Ramos (cell line): Measurements from ENCODE around the gene TAF11.
"Not testable (repeated sequence)": the region's sequence is repeated elsewhere in the genome, so short reads cannot be mapped to it uniquely, and the experiment has no call there.

Source experiments
- in situ Hi-C: fragments of 300-500 bp; cut with MboI; formaldehyde crosslinking; loops from one replicate; pipeline ENCODE4 v1.14.3; 2022; ENCODE audit warnings: low sequenced_read_pairs; ENCODE audit not compliant: unreplicated experiment

Gene TAF11

DNA sequence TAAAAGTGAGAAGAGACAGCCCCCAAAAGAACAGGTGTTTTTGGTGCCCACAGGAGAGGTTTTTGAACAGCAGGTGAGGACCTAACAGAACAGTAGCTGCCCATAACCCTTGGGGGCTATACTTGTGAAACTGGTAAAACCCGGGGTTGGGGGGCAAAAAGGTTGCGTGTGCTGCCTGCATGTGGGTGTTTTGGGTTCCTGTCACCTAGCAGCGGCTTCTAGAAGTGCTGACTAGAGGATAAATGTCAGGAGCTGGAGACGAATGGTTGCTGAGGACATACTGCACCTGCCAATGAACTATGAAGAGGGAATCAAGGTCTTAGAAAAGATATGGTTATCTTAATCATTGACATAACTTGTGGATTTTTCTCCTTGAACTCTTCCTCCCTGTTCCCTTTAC lies 16.0 kb downstream of the TAF11 start:
- in situ Hi-C loops, result no loop called here

- in situ Hi-C loops, result no loop called here
Observed at GRCh38 chr6:34867484-34867883, 20.4 kb downstream of the TAF11 start.

DNA sequence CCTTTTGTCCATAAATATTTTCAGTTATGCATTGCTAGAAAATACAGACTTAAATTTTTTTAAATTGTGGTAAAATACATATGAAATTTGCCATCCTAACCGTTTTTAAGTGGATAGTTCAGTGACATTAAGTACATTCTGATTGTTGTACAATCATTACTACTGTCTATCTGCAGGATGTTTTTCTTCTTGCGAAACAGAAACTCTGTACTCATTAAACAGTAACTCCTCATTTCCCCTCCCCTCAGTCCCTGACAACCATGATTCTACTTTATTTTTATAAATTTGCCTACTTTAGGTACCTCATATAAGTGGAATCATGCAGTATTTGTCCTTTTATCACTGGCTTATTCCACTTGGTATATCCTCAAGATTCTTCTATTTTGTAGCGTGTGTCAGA lies 21.3 kb downstream of the TAF11 start:
- in situ Hi-C loops, result no loop called here

- in situ Hi-C loops, result no loop called here
Observed at GRCh38 chr6:34865107-34865506, 22.7 kb downstream of the TAF11 start.

GRCh38 chr6:34864007-34864406 lies 23.8 kb downstream of the TAF11 start:
- in situ Hi-C loops, result no loop called here

GRCh38 chr6:34860776-34861175 lies 27.1 kb downstream of the TAF11 start:
- in situ Hi-C loops, result no loop called here

DNA sequence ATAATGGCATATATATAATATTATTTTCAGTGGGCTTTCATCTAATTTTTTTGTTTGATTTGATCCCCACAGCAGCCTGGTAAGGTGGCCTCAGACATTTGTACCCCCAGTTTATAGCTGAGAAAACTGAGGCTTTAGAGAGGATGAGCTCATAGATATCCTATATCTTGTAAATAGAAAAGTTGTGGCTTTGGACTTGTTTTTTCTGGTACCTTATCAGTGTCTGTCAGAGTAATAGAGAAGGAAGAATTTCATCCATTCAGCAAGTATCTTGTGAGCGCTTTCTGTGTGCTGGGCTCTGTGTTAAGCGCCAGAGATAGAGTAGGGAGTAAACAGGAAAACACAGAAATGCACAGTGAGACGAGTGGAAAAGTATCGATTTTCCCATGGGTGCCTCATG lies 27.9 kb downstream of the TAF11 start:
- in situ Hi-C loops, result no loop called here

DNA sequence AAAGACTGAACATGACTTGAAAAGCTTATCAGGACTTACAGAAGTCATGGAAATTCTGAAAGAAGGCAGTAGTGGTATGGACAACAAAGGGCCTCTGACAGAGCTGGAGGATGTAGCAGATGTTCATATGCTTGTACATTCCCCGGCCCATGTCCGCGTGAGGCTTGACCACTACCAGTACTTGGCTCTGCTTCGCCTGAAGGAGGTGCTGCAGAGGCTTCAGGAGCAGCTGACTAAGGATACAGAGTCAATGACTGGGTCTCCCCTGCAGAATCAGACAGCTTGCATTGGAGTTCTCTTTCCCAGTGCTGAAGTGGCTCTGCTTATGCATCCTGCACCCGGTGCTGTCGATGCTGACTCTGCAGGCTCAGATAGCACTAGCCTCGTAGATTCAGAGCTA lies 29.2 kb downstream of the TAF11 start:
- in situ Hi-C loops, result no loop called here

DNA sequence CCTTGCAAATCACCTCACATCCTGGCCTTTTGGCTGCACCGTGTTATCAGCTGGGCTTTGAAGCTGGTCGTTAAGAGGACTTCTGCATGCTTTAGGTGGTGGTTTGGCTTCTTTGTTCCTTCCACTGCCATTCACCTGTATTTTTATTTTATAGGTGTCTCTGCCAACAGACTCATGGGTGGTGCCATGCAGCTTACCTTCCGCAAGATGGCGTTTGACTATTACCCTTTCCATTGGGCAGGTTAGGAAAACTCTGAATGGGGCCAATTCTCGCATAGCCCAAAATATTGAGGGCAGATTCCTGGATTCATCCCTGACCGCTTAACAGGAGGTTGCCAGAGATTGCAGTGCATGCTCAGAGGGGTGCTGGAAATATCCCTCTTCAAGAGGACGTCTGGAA lies 32.4 kb downstream of the TAF11 start:
- in situ Hi-C loops, result no loop called here

- in situ Hi-C loops, result no loop called here
Observed at GRCh38 chr6:34852406-34853085, 35.3 kb downstream of the TAF11 start.

GRCh38 chr6:34851361-34851760 lies 36.5 kb downstream of the TAF11 start:
- in situ Hi-C loops, result no loop called here

- in situ Hi-C loops, result not testable (repeated sequence)
Observed at GRCh38 chr6:34849066-34849465, 38.8 kb downstream of the TAF11 start.

- in situ Hi-C loops, result no loop called here
Observed at GRCh38 chr6:34839666-34840352, 48.0 kb downstream of the TAF11 start.

DNA sequence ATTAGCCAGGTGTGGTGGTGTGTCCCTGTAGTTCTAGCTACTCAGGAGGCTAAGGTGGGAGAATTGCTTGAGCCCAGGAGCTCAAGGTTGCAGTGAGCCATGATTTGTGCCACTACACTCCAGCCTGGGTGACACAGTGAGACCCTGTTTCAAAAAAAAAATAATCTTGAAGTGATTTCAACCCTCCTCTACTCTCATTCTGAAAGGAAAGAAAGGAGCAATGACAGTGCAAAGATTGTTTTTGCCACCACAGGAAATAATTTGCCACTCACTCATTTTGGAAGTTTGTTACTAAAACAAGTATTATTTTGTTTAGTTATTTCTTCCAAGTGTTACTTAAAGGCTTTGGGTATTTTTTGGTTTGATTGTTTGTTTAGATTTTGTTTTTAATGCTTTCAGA lies 50.3 kb downstream of the TAF11 start:
- in situ Hi-C loops, result no loop called here

GRCh38 chr6:34836451-34836850 lies 51.4 kb downstream of the TAF11 start:
- in situ Hi-C loops, result no loop called here

GRCh38 chr6:34836008-34836407 lies 51.8 kb downstream of the TAF11 start:
- in situ Hi-C loops, result no loop called here

DNA sequence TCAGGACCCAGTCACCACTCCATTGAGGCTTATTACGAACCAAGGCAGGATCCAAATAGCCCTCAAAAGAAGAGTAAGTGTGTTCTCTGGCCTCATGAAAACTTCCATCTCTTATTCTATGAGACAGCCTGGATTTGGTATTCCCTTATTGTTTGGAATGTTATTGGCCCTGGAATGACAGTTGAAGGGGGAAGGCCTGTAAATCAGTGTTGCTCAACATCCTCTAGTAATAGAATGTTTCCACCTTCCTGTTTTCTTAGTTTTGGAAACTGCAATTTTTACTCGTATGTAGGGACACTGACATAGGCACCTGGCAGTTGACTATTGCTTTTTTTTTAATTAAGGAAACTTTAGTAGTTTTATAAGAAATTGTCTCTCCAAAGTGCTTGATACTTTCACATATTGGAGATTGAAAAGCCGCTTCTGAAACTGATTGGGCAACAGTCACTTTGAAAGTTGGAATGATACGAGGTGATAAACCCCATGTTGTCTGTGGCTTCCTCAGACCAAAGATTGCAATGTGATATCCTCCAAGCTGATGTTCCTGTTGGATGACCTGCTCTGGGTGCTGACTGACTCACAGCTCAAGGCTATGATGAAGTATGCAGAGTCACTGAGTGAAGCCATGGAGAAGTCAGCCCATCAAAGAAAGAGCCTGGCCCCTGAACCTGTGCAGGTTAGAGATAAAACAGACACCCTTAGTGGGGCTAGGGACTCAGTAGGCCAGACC lies 52.9 kb downstream of the TAF11 start:
- in situ Hi-C loops, result no loop called here

GRCh38 chr6:34832942-34833341 lies 54.9 kb downstream of the TAF11 start:
- in situ Hi-C loops, result no loop called here

DNA sequence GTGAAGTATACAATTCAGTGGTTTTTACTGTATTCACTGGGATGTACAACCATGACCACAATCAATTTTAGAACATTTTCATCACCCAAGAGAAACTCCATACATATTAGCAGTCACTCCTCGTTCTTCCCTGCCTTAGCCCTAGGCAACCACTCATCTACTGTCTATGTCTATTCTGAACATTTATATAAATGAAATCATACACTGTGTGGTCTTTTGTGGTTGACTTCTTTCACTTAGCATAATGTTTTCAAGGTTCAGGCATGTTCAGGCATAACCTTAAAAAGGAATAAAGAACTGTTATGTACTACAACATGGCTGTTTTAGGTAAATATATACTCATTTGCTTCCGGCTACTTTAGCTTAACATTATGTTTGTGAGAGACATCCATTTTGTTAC lies 58.7 kb downstream of the TAF11 start:
- in situ Hi-C loops, result no loop called here
